ENCODE measurements around the gene WBP2. TPM values are rescaled to one million over a fixed set of nuclear protein-coding genes. Genes with fewer than 3 reads are reported as not detected.

The WBP2 gene
- total RNA-seq, 4 donors from 2014 or later = 27.7 to 75.1 (median 56.8) TPM

DNA sequence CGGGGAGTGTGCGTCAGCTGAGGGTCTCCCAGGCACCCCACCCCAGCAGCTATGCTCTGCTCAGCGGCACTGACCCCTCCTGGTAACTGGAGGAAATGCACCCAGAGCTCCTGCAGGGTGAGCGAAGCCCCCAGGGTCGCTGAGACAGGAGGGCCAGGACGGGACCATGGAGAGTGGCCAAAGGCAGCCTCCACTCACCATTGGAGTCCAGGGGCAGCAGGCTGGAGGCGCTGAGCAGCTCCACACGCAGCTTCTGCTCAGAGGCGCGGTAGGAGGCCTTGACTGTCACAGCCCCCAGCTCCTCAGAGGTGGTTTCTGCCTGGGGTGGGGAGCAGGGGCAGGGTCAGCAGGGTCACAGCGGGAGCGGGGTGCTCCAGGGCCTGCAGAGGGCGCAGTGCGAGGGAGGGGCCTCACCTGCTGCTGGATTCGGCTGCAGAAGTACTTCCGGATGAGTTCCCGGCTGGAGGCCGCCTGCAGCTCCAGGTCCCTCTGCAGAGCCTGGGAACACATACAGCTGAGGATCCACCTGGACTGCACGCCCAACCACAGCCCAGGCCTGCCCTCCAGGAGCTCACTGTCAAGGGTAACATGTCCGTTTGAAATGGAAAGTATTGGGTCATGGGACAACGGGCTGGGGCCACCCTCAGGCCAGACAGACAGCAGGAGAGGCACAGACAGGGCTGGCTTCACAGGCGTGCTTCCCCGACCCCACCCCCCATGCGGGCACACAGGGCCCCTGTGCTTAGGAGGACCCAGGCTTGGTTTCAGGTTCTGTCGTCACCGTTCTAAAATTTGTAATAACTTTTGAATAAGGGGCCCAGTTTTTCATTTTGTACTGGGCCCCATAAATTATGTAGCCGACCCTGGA, 24.7 kb downstream of the WBP2 start:
- TF ChIP-seq POLR2AphosphoS5 (IDR thresholded peaks at IDR 0.05) = peak in 1 of 3 donors; percentile 46
- peak; percentile 26 for TF ChIP-seq POLR2A (IDR thresholded peaks at IDR 0.05)
- TF ChIP-seq, protein P1, sequence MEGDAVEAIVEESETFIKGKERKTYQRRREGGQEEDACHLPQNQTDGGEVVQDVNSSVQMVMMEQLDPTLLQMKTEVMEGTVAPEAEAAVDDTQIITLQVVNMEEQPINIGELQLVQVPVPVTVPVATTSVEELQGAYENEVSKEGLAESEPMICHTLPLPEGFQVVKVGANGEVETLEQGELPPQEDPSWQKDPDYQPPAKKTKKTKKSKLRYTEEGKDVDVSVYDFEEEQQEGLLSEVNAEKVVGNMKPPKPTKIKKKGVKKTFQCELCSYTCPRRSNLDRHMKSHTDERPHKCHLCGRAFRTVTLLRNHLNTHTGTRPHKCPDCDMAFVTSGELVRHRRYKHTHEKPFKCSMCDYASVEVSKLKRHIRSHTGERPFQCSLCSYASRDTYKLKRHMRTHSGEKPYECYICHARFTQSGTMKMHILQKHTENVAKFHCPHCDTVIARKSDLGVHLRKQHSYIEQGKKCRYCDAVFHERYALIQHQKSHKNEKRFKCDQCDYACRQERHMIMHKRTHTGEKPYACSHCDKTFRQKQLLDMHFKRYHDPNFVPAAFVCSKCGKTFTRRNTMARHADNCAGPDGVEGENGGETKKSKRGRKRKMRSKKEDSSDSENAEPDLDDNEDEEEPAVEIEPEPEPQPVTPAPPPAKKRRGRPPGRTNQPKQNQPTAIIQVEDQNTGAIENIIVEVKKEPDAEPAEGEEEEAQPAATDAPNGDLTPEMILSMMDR (IDR thresholded peaks at IDR 0.05) = peak; percentile 41 to 75 (median 53)
- TF ChIP-seq EP300 (IDR thresholded peaks at IDR 0.05; ENCODE audit: low read depth) = no peak
- Histone ChIP-seq H3K27ac (peak overlapping the region in 3 of 4 donors; percentile 24 to 56 (median 49)), H3K36me3 (no peaks in the 10 kb centered on the region), H3K4me3 (peak overlapping the region in 2 of 4 donors; percentile 5 to 19), H3K9me3 (no peaks in the 10 kb centered on the region), H3K4me1 (peaks cover 12 to 26% (median 15%) of the 10 kb centered on the region in 4 donors), H3K27me3 (no peaks in the 10 kb centered on the region)
- in situ Hi-C loops (cut with MboI; ENCODE audit: low pct_ligation_motif_present in 1 of 4, low pct_unique_long_range_greater_than_20kb in 1 of 4, low sequenced_read_pairs in 3 of 4) (no loop called here), intact Hi-C loops (cut with DNase I; ENCODE audit: low total_unique reads) (no loop called here)
- peak; percentile 72 for DNase-seq
- 49% methylated on average over 26 of the region's 27 CpGs; no CpG with 5 or more reads in 1 of the 2 donors for WGBS, 2 donors (ENCODE audit: low coverage in 1 of 2)

- 91% methylated on average over 7 of the region's 7 CpGs; no CpG with 5 or more reads in 1 of the 2 donors for WGBS, 2 donors (ENCODE audit: low coverage in 1 of 2)
- Histone ChIP-seq H3K4me1 (peaks cover 12 to 26% (median 15%) of the 10 kb centered on the region in 4 donors), H3K9me3 (no peaks in the 10 kb centered on the region), H3K27ac (no peak overlapping the region), H3K27me3 (no peaks in the 10 kb centered on the region), H3K36me3 (no peaks in the 10 kb centered on the region), H3K4me3 (no peak overlapping the region)
- DNase-seq = no peak
- intact Hi-C loops (cut with DNase I; ENCODE audit: low total_unique reads) = loop anchor here (10.0 kb wide), 1 partner anchor 75 kb away; no protein-coding TSS in a partner anchor
- in situ Hi-C loops (cut with MboI; ENCODE audit: low pct_ligation_motif_present in 1 of 4, low pct_unique_long_range_greater_than_20kb in 1 of 4, low sequenced_read_pairs in 3 of 4) = no loop called here
- TF ChIP-seq POLR2A (IDR thresholded peaks at IDR 0.05) (no peak), POLR2AphosphoS5 (IDR thresholded peaks at IDR 0.05) (no peak), EP300 (IDR thresholded peaks at IDR 0.05; ENCODE audit: low read depth) (no peak)
- TF ChIP-seq, protein P1 (IDR thresholded peaks at IDR 0.05) = no peak
These were observed 25.4 kb downstream of the WBP2 start for GRCh38 chr17:75829747-75830146.

DNA sequence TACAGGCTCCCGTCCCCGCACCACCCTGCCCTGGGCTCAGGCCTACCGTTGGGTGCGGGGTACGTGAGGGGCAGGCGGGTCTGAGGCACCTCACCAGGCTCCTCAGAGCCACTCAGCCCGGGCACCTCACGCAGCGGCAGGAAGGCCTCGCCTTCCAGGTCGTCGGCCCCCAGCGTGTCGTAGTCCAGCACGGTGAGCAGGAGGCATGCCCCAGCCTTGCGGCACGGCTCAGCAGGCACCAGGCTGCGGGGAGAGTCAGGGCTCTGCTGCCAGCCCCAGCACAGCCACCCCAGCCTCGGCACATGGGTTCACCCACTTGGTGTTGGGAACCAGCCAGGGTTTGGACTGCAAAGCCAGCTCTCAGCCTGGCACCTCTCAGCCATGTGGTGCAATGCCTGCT, 26.4 kb downstream of the WBP2 start:
- H3K36me3 ChIP-seq = no peaks in the 10 kb centered on the region
- intact Hi-C loops (cut with DNase I; ENCODE audit: low total_unique reads) = loop anchor here (10.0 kb wide), 1 partner anchor 74 kb away; no protein-coding TSS in a partner anchor
- no peaks in the 10 kb centered on the region for H3K9me3 ChIP-seq
- no peaks in the 10 kb centered on the region for H3K27me3 ChIP-seq
- 84% methylated on average over 14 of the region's 19 CpGs; no CpG with 5 or more reads in 1 of the 2 donors for WGBS, 2 donors (ENCODE audit: low coverage in 1 of 2)
- TF ChIP-seq, protein P1 (IDR thresholded peaks at IDR 0.05) = no peak
- no peak for TF ChIP-seq POLR2AphosphoS5 (IDR thresholded peaks at IDR 0.05)
- TF ChIP-seq POLR2A (IDR thresholded peaks at IDR 0.05) = no peak
- TF ChIP-seq EP300 (IDR thresholded peaks at IDR 0.05; ENCODE audit: low read depth) = no peak
- peaks cover 12 to 26% (median 15%) of the 10 kb centered on the region in 4 donors for H3K4me1 ChIP-seq
- peak overlapping the region in 1 of 4 donors; percentile 86 for H3K27ac ChIP-seq
- DNase-seq = no peak
- H3K4me3 ChIP-seq = no peak overlapping the region
- in situ Hi-C loops (cut with MboI; ENCODE audit: low pct_ligation_motif_present in 1 of 4, low pct_unique_long_range_greater_than_20kb in 1 of 4, low sequenced_read_pairs in 3 of 4) = no loop called here

GRCh38 chr17:75828076-75828400, 27.1 kb downstream of the WBP2 start:
- H3K36me3 ChIP-seq = peaks cover 0 to 6% (median 0%) of the 10 kb centered on the region in 4 donors
- in situ Hi-C loops (cut with MboI; ENCODE audit: low pct_ligation_motif_present in 1 of 4, low pct_unique_long_range_greater_than_20kb in 1 of 4, low sequenced_read_pairs in 3 of 4) (no loop called here), intact Hi-C loops (cut with DNase I; ENCODE audit: low total_unique reads) (loop anchor here (10.0 kb wide), 1 partner anchor 73 kb away; no protein-coding TSS in a partner anchor)
- no peak for DNase-seq
- H3K27ac ChIP-seq = peak overlapping the region; percentile 55 to 86 (median 76)
- H3K4me1 ChIP-seq = peaks cover 12 to 26% (median 15%) of the 10 kb centered on the region in 4 donors
- H3K4me3 ChIP-seq = peak overlapping the region in 1 of 4 donors; percentile 32
- H3K27me3 ChIP-seq = no peaks in the 10 kb centered on the region
- no peaks in the 10 kb centered on the region for H3K9me3 ChIP-seq
- 71% methylated on average over 11 of the region's 11 CpGs; no CpG with 5 or more reads in 1 of the 2 donors for WGBS, 2 donors (ENCODE audit: low coverage in 1 of 2)
- TF ChIP-seq EP300 (IDR thresholded peaks at IDR 0.05; ENCODE audit: low read depth) = no peak
- no peak for TF ChIP-seq POLR2A (IDR thresholded peaks at IDR 0.05)
- TF ChIP-seq, protein P1 (IDR thresholded peaks at IDR 0.05) = no peak
- no peak for TF ChIP-seq POLR2AphosphoS5 (IDR thresholded peaks at IDR 0.05)

All from transverse colon (tissue), 4 donors.